ENCODE measurements around the gene PACRG.

PACRG gene

DNA sequence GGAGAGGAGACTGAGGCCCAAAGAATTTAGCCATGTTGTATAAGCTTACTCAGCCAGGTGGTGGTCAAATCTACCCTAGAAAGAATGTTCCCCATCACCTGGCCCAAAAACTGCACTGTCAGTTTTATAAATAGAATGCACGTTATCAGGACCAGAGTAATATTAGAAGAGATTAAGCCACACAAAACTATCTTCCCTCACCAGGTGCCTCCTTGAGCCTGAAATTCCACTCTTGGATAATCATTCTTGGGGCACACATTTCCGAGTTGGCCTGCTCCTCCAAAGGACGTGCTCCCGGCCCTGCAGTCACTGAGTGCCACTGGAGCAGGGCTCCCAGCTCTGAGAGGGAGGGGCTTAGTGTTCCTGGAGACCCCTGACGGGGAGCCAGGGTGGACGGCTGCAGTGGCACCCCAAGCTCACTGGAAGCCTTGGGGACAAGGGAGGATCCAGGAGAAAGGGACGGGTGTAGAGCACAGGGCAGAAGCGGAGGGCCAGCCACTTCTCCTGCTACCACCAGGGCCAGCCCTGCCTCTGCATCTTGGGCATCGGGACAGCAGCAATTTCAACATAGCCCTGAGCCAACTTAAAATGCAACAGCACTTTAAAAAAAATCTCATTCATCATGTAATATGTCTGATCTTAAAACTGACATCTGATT is 525.9 kb downstream of the PACRG start:
- ATAC-seq = no peak
- TF ChIP-seq TCF4 (CRISPR knock-in tag; IDR thresholded peaks at IDR 0.05; ENCODE audit: borderline replicate concordance) = no peak
- TF ChIP-seq SNAI2 (CRISPR knock-in tag; IDR thresholded peaks at IDR 0.05) = no peak
- no peak for TF ChIP-seq ZNF8 (CRISPR knock-in tag; IDR thresholded peaks at IDR 0.05)
- no peak for TF ChIP-seq ZFP30 (CRISPR knock-in tag; IDR thresholded peaks at IDR 0.05)
- TF ChIP-seq TOX (CRISPR knock-in tag; IDR thresholded peaks at IDR 0.05; ENCODE audit: borderline replicate concordance) = no peak
- TF ChIP-seq, protein P1, sequence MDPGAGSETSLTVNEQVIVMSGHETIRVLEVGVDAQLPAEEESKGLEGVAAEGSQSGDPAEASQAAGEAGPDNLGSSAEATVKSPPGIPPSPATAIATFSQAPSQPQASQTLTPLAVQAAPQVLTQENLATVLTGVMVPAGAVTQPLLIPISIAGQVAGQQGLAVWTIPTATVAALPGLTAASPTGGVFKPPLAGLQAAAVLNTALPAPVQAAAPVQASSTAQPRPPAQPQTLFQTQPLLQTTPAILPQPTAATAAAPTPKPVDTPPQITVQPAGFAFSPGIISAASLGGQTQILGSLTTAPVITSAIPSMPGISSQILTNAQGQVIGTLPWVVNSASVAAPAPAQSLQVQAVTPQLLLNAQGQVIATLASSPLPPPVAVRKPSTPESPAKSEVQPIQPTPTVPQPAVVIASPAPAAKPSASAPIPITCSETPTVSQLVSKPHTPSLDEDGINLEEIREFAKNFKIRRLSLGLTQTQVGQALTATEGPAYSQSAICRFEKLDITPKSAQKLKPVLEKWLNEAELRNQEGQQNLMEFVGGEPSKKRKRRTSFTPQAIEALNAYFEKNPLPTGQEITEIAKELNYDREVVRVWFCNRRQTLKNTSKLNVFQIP (CRISPR knock-in tag; IDR thresholded peaks at IDR 0.05; ENCODE audit: borderline replicate concordance, low read depth) = no peak
- TF ChIP-seq ISL1 (CRISPR knock-in tag; IDR thresholded peaks at IDR 0.05) = no peak
- no peak for TF ChIP-seq ARNTL (CRISPR knock-in tag; IDR thresholded peaks at IDR 0.05; ENCODE audit: borderline replicate concordance, low read depth)
- TF ChIP-seq ZNF70 (CRISPR knock-in tag; IDR thresholded peaks at IDR 0.05) = no peak
- TF ChIP-seq PPARA (CRISPR knock-in tag; IDR thresholded peaks at IDR 0.05; ENCODE audit: borderline replicate concordance) = no peak
- TF ChIP-seq ZNF565 (CRISPR knock-in tag; conservative IDR thresholded peaks at IDR 0.05; ENCODE audit: low read depth) = no peak
- TF ChIP-seq ESRRG (CRISPR knock-in tag; IDR thresholded peaks at IDR 0.05) = no peak
- no peak for TF ChIP-seq ZC3H10 (CRISPR knock-in tag; IDR thresholded peaks at IDR 0.05)
- no peak for TF ChIP-seq BACH2 (CRISPR knock-in tag; IDR thresholded peaks at IDR 0.05; ENCODE audit: borderline replicate concordance)
- no peak for TF ChIP-seq RARB (CRISPR knock-in tag; IDR thresholded peaks at IDR 0.05)
- TF ChIP-seq, protein P2, sequence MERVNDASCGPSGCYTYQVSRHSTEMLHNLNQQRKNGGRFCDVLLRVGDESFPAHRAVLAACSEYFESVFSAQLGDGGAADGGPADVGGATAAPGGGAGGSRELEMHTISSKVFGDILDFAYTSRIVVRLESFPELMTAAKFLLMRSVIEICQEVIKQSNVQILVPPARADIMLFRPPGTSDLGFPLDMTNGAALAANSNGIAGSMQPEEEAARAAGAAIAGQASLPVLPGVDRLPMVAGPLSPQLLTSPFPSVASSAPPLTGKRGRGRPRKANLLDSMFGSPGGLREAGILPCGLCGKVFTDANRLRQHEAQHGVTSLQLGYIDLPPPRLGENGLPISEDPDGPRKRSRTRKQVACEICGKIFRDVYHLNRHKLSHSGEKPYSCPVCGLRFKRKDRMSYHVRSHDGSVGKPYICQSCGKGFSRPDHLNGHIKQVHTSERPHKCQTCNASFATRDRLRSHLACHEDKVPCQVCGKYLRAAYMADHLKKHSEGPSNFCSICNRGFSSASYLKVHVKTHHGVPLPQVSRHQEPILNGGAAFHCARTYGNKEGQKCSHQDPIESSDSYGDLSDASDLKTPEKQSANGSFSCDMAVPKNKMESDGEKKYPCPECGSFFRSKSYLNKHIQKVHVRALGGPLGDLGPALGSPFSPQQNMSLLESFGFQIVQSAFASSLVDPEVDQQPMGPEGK (CRISPR knock-in tag; IDR thresholded peaks at IDR 0.05; ENCODE audit: borderline replicate concordance) = no peak
- TF ChIP-seq, protein P3, sequence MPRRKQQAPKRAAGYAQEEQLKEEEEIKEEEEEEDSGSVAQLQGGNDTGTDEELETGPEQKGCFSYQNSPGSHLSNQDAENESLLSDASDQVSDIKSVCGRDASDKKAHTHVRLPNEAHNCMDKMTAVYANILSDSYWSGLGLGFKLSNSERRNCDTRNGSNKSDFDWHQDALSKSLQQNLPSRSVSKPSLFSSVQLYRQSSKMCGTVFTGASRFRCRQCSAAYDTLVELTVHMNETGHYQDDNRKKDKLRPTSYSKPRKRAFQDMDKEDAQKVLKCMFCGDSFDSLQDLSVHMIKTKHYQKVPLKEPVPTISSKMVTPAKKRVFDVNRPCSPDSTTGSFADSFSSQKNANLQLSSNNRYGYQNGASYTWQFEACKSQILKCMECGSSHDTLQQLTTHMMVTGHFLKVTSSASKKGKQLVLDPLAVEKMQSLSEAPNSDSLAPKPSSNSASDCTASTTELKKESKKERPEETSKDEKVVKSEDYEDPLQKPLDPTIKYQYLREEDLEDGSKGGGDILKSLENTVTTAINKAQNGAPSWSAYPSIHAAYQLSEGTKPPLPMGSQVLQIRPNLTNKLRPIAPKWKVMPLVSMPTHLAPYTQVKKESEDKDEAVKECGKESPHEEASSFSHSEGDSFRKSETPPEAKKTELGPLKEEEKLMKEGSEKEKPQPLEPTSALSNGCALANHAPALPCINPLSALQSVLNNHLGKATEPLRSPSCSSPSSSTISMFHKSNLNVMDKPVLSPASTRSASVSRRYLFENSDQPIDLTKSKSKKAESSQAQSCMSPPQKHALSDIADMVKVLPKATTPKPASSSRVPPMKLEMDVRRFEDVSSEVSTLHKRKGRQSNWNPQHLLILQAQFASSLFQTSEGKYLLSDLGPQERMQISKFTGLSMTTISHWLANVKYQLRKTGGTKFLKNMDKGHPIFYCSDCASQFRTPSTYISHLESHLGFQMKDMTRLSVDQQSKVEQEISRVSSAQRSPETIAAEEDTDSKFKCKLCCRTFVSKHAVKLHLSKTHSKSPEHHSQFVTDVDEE (CRISPR knock-in tag; IDR thresholded peaks at IDR 0.05) = no peak
- TF ChIP-seq, protein P4, sequence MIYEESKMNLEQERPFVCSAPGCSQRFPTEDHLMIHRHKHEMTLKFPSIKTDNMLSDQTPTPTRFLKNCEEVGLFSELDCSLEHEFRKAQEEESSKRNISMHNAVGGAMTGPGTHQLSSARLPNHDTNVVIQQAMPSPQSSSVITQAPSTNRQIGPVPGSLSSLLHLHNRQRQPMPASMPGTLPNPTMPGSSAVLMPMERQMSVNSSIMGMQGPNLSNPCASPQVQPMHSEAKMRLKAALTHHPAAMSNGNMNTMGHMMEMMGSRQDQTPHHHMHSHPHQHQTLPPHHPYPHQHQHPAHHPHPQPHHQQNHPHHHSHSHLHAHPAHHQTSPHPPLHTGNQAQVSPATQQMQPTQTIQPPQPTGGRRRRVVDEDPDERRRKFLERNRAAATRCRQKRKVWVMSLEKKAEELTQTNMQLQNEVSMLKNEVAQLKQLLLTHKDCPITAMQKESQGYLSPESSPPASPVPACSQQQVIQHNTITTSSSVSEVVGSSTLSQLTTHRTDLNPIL (CRISPR knock-in tag; IDR thresholded peaks at IDR 0.05; ENCODE audit: low read depth) = no peak

DNA sequence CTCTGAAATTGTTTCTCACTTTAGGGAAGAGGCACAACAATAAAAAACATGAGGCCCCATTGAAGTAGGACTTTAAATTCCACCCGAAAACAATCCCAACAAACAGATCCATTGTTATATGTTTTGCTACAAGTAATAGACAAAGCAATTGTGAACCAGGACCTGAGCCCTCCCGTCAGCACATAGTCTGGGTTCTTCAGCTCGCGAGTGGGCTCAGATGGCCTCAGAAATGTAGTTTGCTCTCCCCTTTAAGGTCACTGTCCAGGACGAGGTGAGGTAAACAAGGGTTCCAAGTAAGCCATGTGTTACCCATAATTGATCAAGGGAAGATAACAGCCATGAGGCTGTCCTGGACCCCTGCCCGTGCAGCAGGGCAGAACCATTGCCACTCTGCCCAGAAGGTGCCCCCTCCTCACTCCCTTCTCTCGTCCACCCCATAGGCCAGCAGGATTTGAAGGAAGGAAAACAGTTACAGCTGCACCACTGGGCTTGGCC is 526.6 kb downstream of the PACRG start:
- TF ChIP-seq, protein P3 (CRISPR knock-in tag; IDR thresholded peaks at IDR 0.05) = no peak
- TF ChIP-seq, protein P1 (CRISPR knock-in tag; IDR thresholded peaks at IDR 0.05; ENCODE audit: borderline replicate concordance, low read depth) = no peak
- no peak for TF ChIP-seq ZNF565 (CRISPR knock-in tag; conservative IDR thresholded peaks at IDR 0.05; ENCODE audit: low read depth)
- TF ChIP-seq TOX (CRISPR knock-in tag; IDR thresholded peaks at IDR 0.05; ENCODE audit: borderline replicate concordance) = no peak
- no peak for TF ChIP-seq ZNF70 (CRISPR knock-in tag; IDR thresholded peaks at IDR 0.05)
- TF ChIP-seq ARNTL (CRISPR knock-in tag; IDR thresholded peaks at IDR 0.05; ENCODE audit: borderline replicate concordance, low read depth) = no peak
- TF ChIP-seq, protein P2 (CRISPR knock-in tag; IDR thresholded peaks at IDR 0.05; ENCODE audit: borderline replicate concordance) = no peak
- no peak for TF ChIP-seq ZFP3 (CRISPR knock-in tag; IDR thresholded peaks at IDR 0.05)
- TF ChIP-seq ESRRG (CRISPR knock-in tag; IDR thresholded peaks at IDR 0.05) = no peak
- TF ChIP-seq, protein P4 (CRISPR knock-in tag; IDR thresholded peaks at IDR 0.05; ENCODE audit: low read depth) = no peak
- no peak for TF ChIP-seq PPARA (CRISPR knock-in tag; IDR thresholded peaks at IDR 0.05; ENCODE audit: borderline replicate concordance)
- no peak for TF ChIP-seq OSR1 (CRISPR knock-in tag; IDR thresholded peaks at IDR 0.05)
- no peak for TF ChIP-seq TCF4 (CRISPR knock-in tag; IDR thresholded peaks at IDR 0.05; ENCODE audit: borderline replicate concordance)
- no peak for TF ChIP-seq ZC3H10 (CRISPR knock-in tag; IDR thresholded peaks at IDR 0.05)
- ATAC-seq = no peak
